WTC11 (cell line): ENCODE data around the gene SLC16A14. TPM values are rescaled to one million over a fixed set of nuclear protein-coding genes. Genes with fewer than 3 reads are reported as not detected.

ENCODE experiments used
- ATAC-seq: fragments of 200-7000 bp; cut with Tn5 transposase; 2 replicates; pipeline ENCODE4 v1.10.0; 2021; ENCODE audit warnings: mild to moderate bottlenecking, moderate library complexity
- CTCF ChIA-PET: fragments of 300-600 bp; sonication (Branson Sonifier 250); formaldehyde crosslinking; loops from one replicate; lab custom pipeline; 2021; ENCODE audit warnings: antibody characterized with exemption; lab: Charles Lee
- POLR2A ChIA-PET: fragments of 350-600 bp; sonication (Branson Sonifier 250); formaldehyde crosslinking; loops from one replicate; lab custom pipeline; 2021; ENCODE audit warnings: antibody characterized with exemption; lab: Charles Lee
- DNase-seq: peaks from one replicate; pipeline ENCODE4 v3.0.0; 2021; ENCODE audit warnings: low spot score
- H3K27ac Mint-ChIP-seq: 2 replicates; pipeline ENCODE4 v1.8.0; 2021; ENCODE audit warnings: mixed read lengths
- H3K27me3 Mint-ChIP-seq: 2 replicates; pipeline ENCODE4 v1.8.0; 2021; ENCODE audit warnings: low read depth, mild to moderate bottlenecking, moderate library complexity, mixed read lengths
- H3K36me3 Mint-ChIP-seq: 2 replicates; pipeline ENCODE4 v1.8.0; 2021; ENCODE audit warnings: mixed read lengths
- H3K4me1 Mint-ChIP-seq: 2 replicates; pipeline ENCODE4 v1.8.0; 2022; ENCODE audit warnings: mixed read lengths
- H3K4me3 Mint-ChIP-seq: 2 replicates; pipeline ENCODE4 v1.8.0; 2021; ENCODE audit warnings: mild to moderate bottlenecking, moderate library complexity, mixed read lengths
- H3K9me3 Mint-ChIP-seq: 2 replicates; pipeline ENCODE4 v1.8.0; 2021; ENCODE audit warnings: mixed read lengths
- ATF1 ChIP-seq: sonication (generic); formaldehyde crosslinking; IDR thresholded peaks from 2 replicates; pipeline ENCODE4 v1.8.1; 2023; ENCODE audit warnings: mild to moderate bottlenecking, moderate library complexity, missing genetic modification reagents
- CDX4 ChIP-seq: fragments of 250-450 bp; sonication (Bioruptor Pico); IDR thresholded peaks from 2 replicates; pipeline ENCODE4 v1.9.0; 2021; ENCODE audit warnings: moderate library complexity, mild to moderate bottlenecking, inconsistent platforms, borderline replicate concordance
- ERG ChIP-seq: fragments of 250-450 bp; sonication (Bioruptor Pico); IDR thresholded peaks from 2 replicates; pipeline ENCODE4 v1.8.0; 2021; ENCODE audit warnings: mild to moderate bottlenecking
- FOXP4 ChIP-seq: sonication (generic); formaldehyde crosslinking; IDR thresholded peaks from 2 replicates; pipeline ENCODE4 v1.8.0; 2022; ENCODE audit warnings: mild to moderate bottlenecking, missing genetic modification reagents
- GRHL2 ChIP-seq: fragments of 250-450 bp; sonication (Bioruptor Pico); IDR thresholded peaks from 2 replicates; pipeline ENCODE4 v1.8.0; 2022; ENCODE audit warnings: mild to moderate bottlenecking, moderate library complexity; ENCODE audit not compliant: insufficient replicate concordance, severe bottlenecking
- IRF2 ChIP-seq: sonication (generic); formaldehyde crosslinking; IDR thresholded peaks from 2 replicates; pipeline ENCODE4 v1.8.0; 2022; ENCODE audit warnings: low read depth, missing genetic modification reagents, borderline replicate concordance
- MAX ChIP-seq: sonication (generic); formaldehyde crosslinking; IDR thresholded peaks from 2 replicates; pipeline ENCODE4 v1.8.0; 2022; ENCODE audit warnings: mild to moderate bottlenecking, missing genetic modification reagents
- MLX ChIP-seq: sonication (generic); formaldehyde crosslinking; IDR thresholded peaks from 2 replicates; pipeline ENCODE4 v1.8.1; 2023; ENCODE audit warnings: mild to moderate bottlenecking, missing genetic modification reagents, moderate library complexity
- NFE2L1 ChIP-seq: sonication (generic); formaldehyde crosslinking; IDR thresholded peaks from 2 replicates; pipeline ENCODE4 v1.8.1; 2023; ENCODE audit warnings: missing genetic modification reagents
- NR2C2 ChIP-seq: sonication (generic); formaldehyde crosslinking; IDR thresholded peaks from 2 replicates; pipeline ENCODE4 v1.8.0; 2022; ENCODE audit warnings: mild to moderate bottlenecking, missing genetic modification reagents
- NR3C1 ChIP-seq: sonication (generic); formaldehyde crosslinking; conservative IDR thresholded peaks from 2 replicates; pipeline ENCODE4 v1.8.1; 2023; ENCODE audit warnings: low read depth, mild to moderate bottlenecking, missing genetic modification reagents
- PREB ChIP-seq: sonication (generic); formaldehyde crosslinking; IDR thresholded peaks from 2 replicates; pipeline ENCODE4 v1.8.1; 2022; ENCODE audit warnings: mild to moderate bottlenecking, missing genetic modification reagents, moderate library complexity, borderline replicate concordance
- PRRX2 ChIP-seq: fragments of 250-450 bp; sonication (Bioruptor Pico); IDR thresholded peaks from 2 replicates; pipeline ENCODE4 v1.8.0; 2021; ENCODE audit warnings: mild to moderate bottlenecking
- RELA ChIP-seq: sonication (generic); formaldehyde crosslinking; IDR thresholded peaks from 2 replicates; pipeline ENCODE4 v1.8.1; 2022; ENCODE audit warnings: missing genetic modification reagents, mild to moderate bottlenecking, borderline replicate concordance
- ZMAT4 ChIP-seq: fragments of 250-450 bp; sonication (Bioruptor Pico); IDR thresholded peaks from 2 replicates; pipeline ENCODE4 v1.9.0; 2021; ENCODE audit warnings: mild to moderate bottlenecking
- ZNF138 ChIP-seq: sonication (generic); formaldehyde crosslinking; conservative IDR thresholded peaks from 2 replicates; pipeline ENCODE4 v1.8.1; 2022; ENCODE audit warnings: mild to moderate bottlenecking, moderate library complexity, missing genetic modification reagents
- ZNF219 ChIP-seq: sonication (generic); formaldehyde crosslinking; IDR thresholded peaks from 2 replicates; pipeline ENCODE4 v1.8.0; 2023; ENCODE audit warnings: missing genetic modification reagents, mild to moderate bottlenecking, borderline replicate concordance
- ZNF263 ChIP-seq: sonication (generic); formaldehyde crosslinking; IDR thresholded peaks from 2 replicates; pipeline ENCODE4 v1.8.1; 2022; ENCODE audit warnings: low read depth, mild to moderate bottlenecking, moderate library complexity, missing genetic modification reagents
- ZNF423 ChIP-seq: fragments of 250-450 bp; sonication (Bioruptor Pico); IDR thresholded peaks from 2 replicates; pipeline ENCODE4 v2.1.2; 2022; ENCODE audit warnings: mild to moderate bottlenecking, moderate library complexity
- ZNF512 ChIP-seq: sonication (generic); formaldehyde crosslinking; IDR thresholded peaks from 2 replicates; pipeline ENCODE4 v1.8.1; 2022; ENCODE audit warnings: missing genetic modification reagents, borderline replicate concordance
- total RNA-seq: library from RNA; stranded (reverse); gene quantifications from 3 replicates; pipeline ENCODE4 v1.2.3, GENCODE V29; 2021

SLC16A14 gene
- total RNA-seq, 1 experiment from 2014 or later: 1.7 TPM

GRCh38 chr2:230075988-230076631 lies 7.4 kb upstream of the SLC16A14 start (continued):
- TF ChIP-seq MAX (CRISPR knock-in tag) (no peak), MLX (no peak), ERG (CRISPR knock-in tag) (no peak), ZNF138 (CRISPR knock-in tag) (no peak), NR3C1 (no peak), RELA (CRISPR knock-in tag) (no peak)

GRCh38 chr2:230071421-230071820 lies 2.7 kb upstream of the SLC16A14 start:
- H3K4me3 Mint-ChIP-seq: no peak overlapping the region
- TF ChIP-seq GRHL2 (CRISPR knock-in tag): no peak
- TF ChIP-seq IRF2 (CRISPR knock-in tag): no peak
- no peak for TF ChIP-seq NR2C2 (CRISPR knock-in tag)
- no peak for TF ChIP-seq FOXP4 (CRISPR knock-in tag)
- no peak for TF ChIP-seq PRRX2 (CRISPR knock-in tag)
- no peak for TF ChIP-seq ATF1 (CRISPR knock-in tag)
- TF ChIP-seq PREB (CRISPR knock-in tag): no peak
- TF ChIP-seq ZMAT4 (CRISPR knock-in tag): no peak
- TF ChIP-seq ZNF423: no peak
- TF ChIP-seq RELA (CRISPR knock-in tag): no peak
- TF ChIP-seq ZNF219 (CRISPR knock-in tag): no peak
- no peak for TF ChIP-seq ZNF512 (CRISPR knock-in tag)
- TF ChIP-seq NFE2L1 (CRISPR knock-in tag): no peak
- TF ChIP-seq CDX4 (CRISPR knock-in tag): no peak
- TF ChIP-seq ZNF263: no peak
- TF ChIP-seq, all 79 proteins: peak for 0
- peaks cover 9% of the 10 kb centered on the region for H3K4me1 Mint-ChIP-seq
- CTCF ChIA-PET: no interaction called here
- ATAC-seq: no peak
- H3K36me3 Mint-ChIP-seq: peaks cover 3% of the 10 kb centered on the region; the same call in 1 of the 2 replicates
- H3K27ac Mint-ChIP-seq: no peak overlapping the region
- H3K27me3 Mint-ChIP-seq: peaks cover 44% of the 10 kb centered on the region
- POLR2A ChIA-PET: no interaction called here
- H3K9me3 Mint-ChIP-seq: peaks cover 7% of the 10 kb centered on the region
- no peak for DNase-seq
